Measurements from ENCODE around the gene MCC.

Gene MCC

DNA sequence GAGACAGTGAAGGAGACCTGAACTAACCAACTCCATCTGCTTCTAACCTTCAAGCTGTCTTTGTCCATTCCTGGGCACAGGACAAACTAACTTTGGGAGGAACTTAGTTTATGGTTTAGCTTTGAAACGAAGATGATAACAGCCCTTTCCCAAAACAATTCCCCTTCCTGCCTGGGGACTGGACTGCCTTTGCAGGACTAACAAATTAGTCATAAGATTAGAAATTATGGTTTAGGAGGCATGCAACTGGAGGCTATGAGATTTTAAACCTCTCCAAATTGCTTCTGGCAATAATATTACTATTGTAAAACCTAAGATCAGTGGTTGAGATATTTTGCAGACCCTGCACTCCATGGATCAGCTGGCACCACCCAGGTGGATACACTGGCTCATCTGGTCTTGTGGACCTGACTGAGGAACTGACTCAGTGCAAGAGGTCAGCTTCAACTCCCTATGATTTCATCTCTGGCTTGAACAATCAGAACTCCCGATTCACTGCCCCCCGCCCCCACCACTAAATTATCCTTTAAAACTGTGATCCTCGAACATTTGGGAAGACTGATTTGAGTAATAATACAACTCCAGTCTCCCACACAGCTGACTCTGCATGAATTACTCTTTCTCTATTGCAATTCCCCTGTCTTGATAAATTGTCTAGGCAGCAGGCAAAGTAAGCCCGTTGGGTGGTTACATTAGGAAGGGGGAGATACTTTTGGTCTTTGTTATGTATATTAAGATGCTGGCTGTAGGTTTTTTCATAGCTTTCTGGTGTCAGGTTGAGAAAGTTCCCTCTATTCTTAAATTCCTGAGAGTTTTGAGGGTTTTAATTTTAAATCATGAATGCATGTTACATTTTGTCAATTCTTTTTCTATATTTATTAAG is 266.7 kb downstream of the MCC start:
- DNase-seq (ENCODE audit: low read depth), result no peak
- H3K4me3 ChIP-seq (ENCODE audit: low read depth, low read length), result no peak overlapping the region
- TF ChIP-seq, protein P1, sequence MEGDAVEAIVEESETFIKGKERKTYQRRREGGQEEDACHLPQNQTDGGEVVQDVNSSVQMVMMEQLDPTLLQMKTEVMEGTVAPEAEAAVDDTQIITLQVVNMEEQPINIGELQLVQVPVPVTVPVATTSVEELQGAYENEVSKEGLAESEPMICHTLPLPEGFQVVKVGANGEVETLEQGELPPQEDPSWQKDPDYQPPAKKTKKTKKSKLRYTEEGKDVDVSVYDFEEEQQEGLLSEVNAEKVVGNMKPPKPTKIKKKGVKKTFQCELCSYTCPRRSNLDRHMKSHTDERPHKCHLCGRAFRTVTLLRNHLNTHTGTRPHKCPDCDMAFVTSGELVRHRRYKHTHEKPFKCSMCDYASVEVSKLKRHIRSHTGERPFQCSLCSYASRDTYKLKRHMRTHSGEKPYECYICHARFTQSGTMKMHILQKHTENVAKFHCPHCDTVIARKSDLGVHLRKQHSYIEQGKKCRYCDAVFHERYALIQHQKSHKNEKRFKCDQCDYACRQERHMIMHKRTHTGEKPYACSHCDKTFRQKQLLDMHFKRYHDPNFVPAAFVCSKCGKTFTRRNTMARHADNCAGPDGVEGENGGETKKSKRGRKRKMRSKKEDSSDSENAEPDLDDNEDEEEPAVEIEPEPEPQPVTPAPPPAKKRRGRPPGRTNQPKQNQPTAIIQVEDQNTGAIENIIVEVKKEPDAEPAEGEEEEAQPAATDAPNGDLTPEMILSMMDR (IDR thresholded peaks at IDR 0.05; ENCODE audit: low read depth, low read length, missing control alignments), result no peak

DNA sequence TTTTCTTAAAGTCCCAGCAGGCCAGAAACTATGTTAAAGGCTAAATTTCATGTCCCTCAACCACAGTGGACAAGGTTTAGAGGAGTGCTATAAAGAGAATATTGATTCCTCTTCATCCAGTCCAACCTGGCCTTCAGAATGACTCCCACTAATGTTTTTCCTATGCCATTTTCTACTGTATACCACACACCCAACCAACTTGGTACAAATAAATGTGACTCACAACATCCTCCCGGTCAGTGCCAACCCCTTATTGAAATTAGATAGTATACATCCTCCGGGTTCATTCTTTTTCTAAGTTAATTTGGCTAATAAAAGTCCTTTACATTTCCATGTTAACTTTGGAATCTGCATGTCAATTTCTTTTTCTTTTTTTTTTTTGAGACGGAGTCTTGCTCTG is 268.6 kb downstream of the MCC start:
- DNase-seq (ENCODE audit: low read depth), result no peak
- no peak overlapping the region for H3K4me3 ChIP-seq (ENCODE audit: low read depth, low read length)
- TF ChIP-seq, protein P1 (IDR thresholded peaks at IDR 0.05; ENCODE audit: low read depth, low read length, missing control alignments), result no peak

DNA sequence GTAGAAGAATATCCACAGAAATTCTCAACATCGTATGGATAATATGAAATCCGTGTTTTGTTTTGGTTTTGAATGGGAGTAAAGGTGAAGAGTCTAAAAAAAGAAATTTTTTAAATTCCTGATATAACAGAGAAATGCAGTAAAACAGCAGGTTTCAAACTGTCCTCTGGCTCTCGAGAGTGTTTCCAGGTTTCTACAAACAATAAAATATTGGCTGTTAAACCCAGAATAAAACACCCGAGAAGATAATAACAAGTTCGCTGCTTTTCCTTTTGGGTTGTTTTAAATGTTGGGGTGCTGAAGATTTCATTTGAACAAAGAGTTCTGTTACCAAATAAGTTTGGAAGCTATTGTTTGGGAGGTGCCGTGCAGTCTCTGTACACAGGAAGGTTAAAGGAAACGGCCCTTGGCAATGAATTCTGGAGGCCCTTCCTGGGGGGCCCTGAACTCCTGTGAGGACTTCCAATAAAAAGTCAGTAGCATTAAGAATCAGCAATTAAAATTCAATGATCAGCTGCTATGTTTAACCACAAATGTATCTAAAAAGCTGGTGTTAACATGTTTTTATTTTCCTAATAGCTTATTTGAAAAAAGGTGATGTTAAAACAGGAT is 269.2 kb downstream of the MCC start:
- TF ChIP-seq, protein P1 (IDR thresholded peaks at IDR 0.05; ENCODE audit: low read depth, low read length, missing control alignments), result no peak
- no peak for DNase-seq (ENCODE audit: low read depth)
- no peak overlapping the region for H3K4me3 ChIP-seq (ENCODE audit: low read depth, low read length)

DNA sequence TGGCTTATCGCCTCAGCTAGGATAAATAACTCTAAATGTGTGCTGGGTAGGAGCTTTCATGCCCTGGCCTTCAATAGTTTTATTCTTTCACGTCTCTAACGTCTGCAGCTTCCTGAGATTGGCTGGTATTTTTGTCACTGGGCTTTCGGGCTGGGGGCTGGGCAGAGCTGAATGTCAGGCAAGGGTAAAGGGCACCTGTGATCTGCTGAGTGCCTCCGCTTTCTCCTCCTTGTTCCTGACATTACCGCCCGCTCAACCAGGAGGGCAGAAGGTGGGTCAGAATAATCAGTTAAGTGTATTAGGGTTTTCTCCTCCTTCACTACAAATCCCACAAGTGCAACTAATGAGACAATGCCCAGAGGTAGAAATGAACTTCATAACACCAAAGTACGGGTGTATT is 270.1 kb downstream of the MCC start:
- DNase-seq (ENCODE audit: low read depth), result no peak
- TF ChIP-seq, protein P1 (IDR thresholded peaks at IDR 0.05; ENCODE audit: low read depth, low read length, missing control alignments), result no peak
- H3K4me3 ChIP-seq (ENCODE audit: low read depth, low read length), result no peak overlapping the region

DNA sequence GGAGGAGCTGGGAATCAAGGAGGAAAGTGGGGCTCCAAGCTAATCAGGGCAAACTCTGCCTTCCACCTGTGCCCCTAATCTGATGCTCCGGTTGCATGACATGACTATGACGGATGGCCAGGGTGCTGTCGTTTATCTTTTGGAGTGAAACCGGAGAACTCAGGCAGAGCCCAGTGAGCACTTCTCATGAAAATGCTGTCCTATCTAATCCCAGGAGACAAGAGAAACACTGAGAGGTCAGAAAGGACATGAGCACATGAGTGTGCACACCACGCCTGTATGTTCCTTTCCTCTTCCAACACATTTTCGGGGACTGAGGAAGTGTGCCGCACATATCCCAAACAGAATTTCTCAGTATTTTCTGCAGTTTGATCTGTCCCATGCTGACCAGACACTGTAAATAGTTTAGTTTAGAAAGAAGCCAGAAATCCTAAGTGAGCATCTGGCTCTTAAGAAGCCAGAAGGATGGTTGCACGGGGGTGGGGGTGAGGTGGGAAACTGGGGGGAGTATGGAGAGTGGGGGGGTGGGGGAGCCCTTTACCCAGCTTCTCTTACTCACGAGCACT is 270.6 kb downstream of the MCC start:
- TF ChIP-seq, protein P1 (IDR thresholded peaks at IDR 0.05; ENCODE audit: low read depth, low read length, missing control alignments), result no peak
- no peak for DNase-seq (ENCODE audit: low read depth)
- no peak overlapping the region for H3K4me3 ChIP-seq (ENCODE audit: low read depth, low read length)

DNA sequence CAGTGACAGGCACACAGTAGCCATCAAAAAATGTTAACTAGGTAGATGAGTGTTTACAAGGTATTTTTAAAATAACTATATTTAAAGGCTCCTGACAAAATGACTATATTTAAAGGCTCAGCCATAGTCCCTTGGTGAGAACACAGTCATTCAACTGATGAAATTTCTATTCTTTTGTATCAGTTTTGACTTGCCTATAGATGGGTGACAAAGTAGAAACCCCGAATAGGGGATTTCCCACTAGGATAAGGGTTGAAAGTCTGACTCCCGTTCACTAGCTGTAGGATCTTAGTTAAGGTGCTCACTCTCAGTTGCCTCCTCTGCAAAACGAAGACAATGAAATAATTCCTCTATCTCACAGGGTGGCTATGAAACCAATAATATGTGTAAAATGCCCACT is 271.7 kb downstream of the MCC start:
- TF ChIP-seq, protein P1 (IDR thresholded peaks at IDR 0.05; ENCODE audit: low read depth, low read length, missing control alignments), result no peak
- H3K4me3 ChIP-seq (ENCODE audit: low read depth, low read length), result no peak overlapping the region
- DNase-seq (ENCODE audit: low read depth), result no peak
